Measurements from ENCODE around the gene TUBD1.

- no peak for TF ChIP-seq POLR2A (IDR thresholded peaks at IDR 0.05)
- no peak for TF ChIP-seq CTCF (IDR thresholded peaks at IDR 0.05)
- no peak for TF ChIP-seq POLR2AphosphoS5 (IDR thresholded peaks at IDR 0.05)
- no peak for TF ChIP-seq EP300 (IDR thresholded peaks at IDR 0.05)
Observed at GRCh38 chr17:59901604-59902003, 8.9 kb upstream of the TUBD1 start.

Measured in suprapubic skin (tissue), 4 donors.